ENCODE results near the gene DOCK3. TPM values are rescaled to one million over a fixed set of nuclear protein-coding genes. Genes with fewer than 3 reads are reported as not detected.
"Not testable (repeated sequence)": the region's sequence is repeated elsewhere in the genome, so short reads cannot be mapped to it uniquely, and the experiment has no call there.

The DOCK3 gene
- polyA plus RNA-seq, 1 donor: 2.1 TPM

- DNase-seq: no peak
Observed at GRCh38 chr3:50890688-50891344, 216.1 kb downstream of the DOCK3 start.

- not testable (repeated sequence) for DNase-seq
Observed at GRCh38 chr3:50901097-50901496, 226.4 kb downstream of the DOCK3 start.

GRCh38 chr3:50912746-50913145 lies 238.0 kb downstream of the DOCK3 start:
- DNase-seq: no peak

GRCh38 chr3:50913260-50913659 lies 238.5 kb downstream of the DOCK3 start:
- DNase-seq: peak; percentile 12

GRCh38 chr3:50922071-50922470 lies 247.3 kb downstream of the DOCK3 start:
- DNase-seq: not testable (repeated sequence)

GRCh38 chr3:50923955-50924354 lies 249.2 kb downstream of the DOCK3 start:
- DNase-seq: no peak

- DNase-seq: no peak
Observed at GRCh38 chr3:50924638-50925037, 249.9 kb downstream of the DOCK3 start.

GRCh38 chr3:50926868-50927267 lies 252.1 kb downstream of the DOCK3 start:
- DNase-seq: peak; percentile 10

- DNase-seq: no peak
Observed at GRCh38 chr3:50930371-50931208, 255.9 kb downstream of the DOCK3 start.

- not testable (repeated sequence) for DNase-seq
Observed at GRCh38 chr3:50932918-50933317, 258.2 kb downstream of the DOCK3 start.

GRCh38 chr3:50936389-50936788 lies 261.7 kb downstream of the DOCK3 start:
- no peak for DNase-seq

GRCh38 chr3:50947419-50947818 lies 272.7 kb downstream of the DOCK3 start:
- no peak for DNase-seq

GRCh38 chr3:50950591-50950990 lies 275.9 kb downstream of the DOCK3 start:
- no peak for DNase-seq

- no peak for DNase-seq
Observed at GRCh38 chr3:50953825-50954414, 279.2 kb downstream of the DOCK3 start.

- no peak for DNase-seq
Observed at GRCh38 chr3:50961386-50961785, 286.7 kb downstream of the DOCK3 start.

GRCh38 chr3:50971487-50971924 lies 296.8 kb downstream of the DOCK3 start:
- peak; percentile 26 for DNase-seq

- DNase-seq: no peak
Observed at GRCh38 chr3:50972029-50972428, 297.3 kb downstream of the DOCK3 start.

GRCh38 chr3:50978586-50978985 lies 303.9 kb downstream of the DOCK3 start:
- DNase-seq: not testable (repeated sequence)

GRCh38 chr3:50978991-50979667 lies 304.4 kb downstream of the DOCK3 start:
- DNase-seq: no peak

GRCh38 chr3:50982540-50983325 lies 308.0 kb downstream of the DOCK3 start:
- no peak for DNase-seq

GRCh38 chr3:50983887-50984286 lies 309.2 kb downstream of the DOCK3 start:
- no peak for DNase-seq

- no peak for DNase-seq
Observed at GRCh38 chr3:50985893-50986292, 311.2 kb downstream of the DOCK3 start.

All from left kidney (tissue), 2 donors.